HEK293T (cell line): ENCODE results near the gene SNAPC4.
A peak's percentile ranks its signal among the peaks of the same experiment; 100 is the strongest.

Experiments
- CTCF ChIA-PET: fragments of 350-600 bp; formaldehyde crosslinking; extraction: SDS; loops from one replicate; lab custom pipeline; 2021; ENCODE audit warnings: antibody characterized with exemption, inconsistent platforms; lab: Yijun Ruan, JAX
- POLR2A ChIA-PET: fragments of 350-600 bp; formaldehyde crosslinking; extraction: SDS; loops from one replicate; lab custom pipeline; 2020; ENCODE audit warnings: antibody characterized with exemption, inconsistent platforms; lab: Yijun Ruan, JAX
- DNase-seq: peaks from one replicate; pipeline ENCODE4 v3.0.0; 2012; ENCODE audit warnings: mixed read lengths; ENCODE audit errors: extremely low spot score
- ARNT ChIP-seq: fragments of 450-650 bp; IDR thresholded peaks from 2 replicates; pipeline ENCODE4 v1.6.1; 2017; ENCODE audit warnings: mild to moderate bottlenecking
- BHLHE40 ChIP-seq: fragments of 450-650 bp; IDR thresholded peaks from 2 replicates; pipeline ENCODE4 v1.6.1; 2016; ENCODE audit warnings: mild to moderate bottlenecking, moderate library complexity, borderline replicate concordance
- CTBP1 ChIP-seq: fragments of 450-650 bp; IDR thresholded peaks from 2 replicates; pipeline ENCODE4 v1.6.1; 2016; ENCODE audit warnings: borderline replicate concordance
- ELF4 ChIP-seq: fragments of 450-650 bp; IDR thresholded peaks from 2 replicates; pipeline ENCODE4 v1.6.1; 2017; ENCODE audit warnings: antibody characterized with exemption
- FOXA1 ChIP-seq: fragments of 450-650 bp; IDR thresholded peaks from 2 replicates; pipeline ENCODE4 v1.6.1; 2016; ENCODE audit warnings: mild to moderate bottlenecking
- FOXK2 ChIP-seq: fragments of 450-650 bp; IDR thresholded peaks from 2 replicates; pipeline ENCODE4 v1.6.1; 2016; ENCODE audit warnings: mild to moderate bottlenecking
- FOXM1 ChIP-seq: fragments of 450-650 bp; IDR thresholded peaks from 2 replicates; pipeline ENCODE4 v1.6.1; 2017; ENCODE audit warnings: mild to moderate bottlenecking, borderline replicate concordance
- HDGF ChIP-seq: fragments of 450-650 bp; IDR thresholded peaks from 2 replicates; pipeline ENCODE4 v1.6.1; 2017; ENCODE audit warnings: antibody characterized with exemption, borderline replicate concordance
- L3MBTL2 ChIP-seq: fragments of 450-650 bp; conservative IDR thresholded peaks from 2 replicates; pipeline ENCODE4 v1.6.1; 2016; ENCODE audit warnings: mild to moderate bottlenecking
- LEF1 ChIP-seq: fragments of 450-650 bp; IDR thresholded peaks from 2 replicates; pipeline ENCODE4 v1.6.1; 2017; ENCODE audit warnings: mild to moderate bottlenecking, borderline replicate concordance
- NFRKB ChIP-seq: fragments of 450-650 bp; IDR thresholded peaks from 2 replicates; pipeline ENCODE4 v1.6.1; 2016; ENCODE audit warnings: mild to moderate bottlenecking, moderate library complexity
- SP1 ChIP-seq: fragments of 450-650 bp; IDR thresholded peaks from 2 replicates; pipeline ENCODE4 v1.6.1; 2017
- SUZ12 ChIP-seq: fragments of 450-650 bp; IDR thresholded peaks from 2 replicates; pipeline ENCODE4 v1.6.1; 2016; ENCODE audit warnings: mild to moderate bottlenecking
- TARDBP ChIP-seq: fragments of 450-650 bp; IDR thresholded peaks from 2 replicates; pipeline ENCODE4 v1.6.1; 2016
- ZNF384 ChIP-seq: fragments of 450-650 bp; IDR thresholded peaks from 2 replicates; pipeline ENCODE4 v1.6.1; 2016
- TF ChIP-seq, protein P1 (sequence below): fragments of 450-650 bp; IDR thresholded peaks from 2 replicates; pipeline ENCODE4 v1.6.1; 2016

The SNAPC4 gene

DNA sequence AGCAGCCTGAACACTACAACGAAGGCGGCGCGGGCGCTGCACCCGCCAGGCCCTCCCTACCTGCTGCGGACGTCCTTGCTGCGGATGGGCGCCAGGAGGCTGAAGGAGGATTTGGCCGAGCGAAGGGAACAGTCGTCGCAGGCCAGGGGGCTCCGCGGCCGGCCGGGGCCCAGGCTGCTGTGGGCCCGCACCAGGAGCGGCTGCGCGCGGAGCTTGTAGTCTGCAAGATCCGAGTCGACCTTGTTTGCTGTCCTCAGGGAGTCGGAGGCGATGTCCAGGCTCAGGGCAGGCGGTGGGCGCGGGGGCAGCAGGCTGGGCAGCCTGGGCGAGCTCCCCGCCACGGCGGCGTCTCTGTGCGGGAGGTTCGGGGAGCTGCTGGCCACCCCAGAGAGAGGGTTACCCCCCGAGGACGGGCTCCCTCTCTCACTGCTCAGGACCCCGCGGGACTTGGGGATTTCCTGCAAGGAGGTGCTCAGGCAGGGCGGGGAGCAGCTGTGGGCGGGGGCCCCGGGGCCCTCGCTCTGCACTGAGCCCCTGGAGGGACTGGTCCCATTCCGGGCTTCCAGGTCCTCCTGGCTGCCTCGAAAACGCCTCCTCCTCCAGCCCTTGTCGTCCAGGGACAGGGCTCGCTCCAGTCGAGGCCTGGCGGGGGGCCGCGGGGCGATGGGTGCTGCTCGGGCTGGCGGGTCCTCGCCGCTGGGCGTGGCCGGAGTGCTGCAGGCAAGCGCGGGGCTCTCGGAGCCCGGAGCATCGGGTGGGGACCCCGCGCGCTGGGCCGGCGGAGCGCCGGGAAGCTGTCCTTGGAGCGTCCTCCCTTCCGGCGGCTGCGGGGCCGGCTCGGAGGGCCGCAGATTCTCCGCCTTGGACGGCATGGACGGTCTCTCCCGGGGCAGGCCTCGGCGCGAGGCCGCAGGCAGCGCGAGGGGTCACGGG lies 38.8 kb upstream of the SNAPC4 start:
- peak; percentile 46 for DNase-seq
- ChIA-PET POLR2A (no interaction called here), CTCF (no interaction called here)
- no peak for TF ChIP-seq FOXA1
- no peak for TF ChIP-seq L3MBTL2
- TF ChIP-seq CTBP1: no peak
- TF ChIP-seq, protein P1, sequence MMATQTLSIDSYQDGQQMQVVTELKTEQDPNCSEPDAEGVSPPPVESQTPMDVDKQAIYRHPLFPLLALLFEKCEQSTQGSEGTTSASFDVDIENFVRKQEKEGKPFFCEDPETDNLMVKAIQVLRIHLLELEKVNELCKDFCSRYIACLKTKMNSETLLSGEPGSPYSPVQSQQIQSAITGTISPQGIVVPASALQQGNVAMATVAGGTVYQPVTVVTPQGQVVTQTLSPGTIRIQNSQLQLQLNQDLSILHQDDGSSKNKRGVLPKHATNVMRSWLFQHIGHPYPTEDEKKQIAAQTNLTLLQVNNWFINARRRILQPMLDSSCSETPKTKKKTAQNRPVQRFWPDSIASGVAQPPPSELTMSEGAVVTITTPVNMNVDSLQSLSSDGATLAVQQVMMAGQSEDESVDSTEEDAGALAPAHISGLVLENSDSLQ: no peak
- TF ChIP-seq SUZ12: no peak
- TF ChIP-seq HDGF: no peak
- TF ChIP-seq FOXM1: no peak
- TF ChIP-seq NFRKB: no peak
- no peak for TF ChIP-seq ZNF384
- no peak for TF ChIP-seq TARDBP
- TF ChIP-seq LEF1: no peak
- no peak for TF ChIP-seq ELF4
- TF ChIP-seq SP1: no peak
- no peak for TF ChIP-seq FOXK2
- no peak for TF ChIP-seq ARNT
- TF ChIP-seq BHLHE40: no peak

DNA sequence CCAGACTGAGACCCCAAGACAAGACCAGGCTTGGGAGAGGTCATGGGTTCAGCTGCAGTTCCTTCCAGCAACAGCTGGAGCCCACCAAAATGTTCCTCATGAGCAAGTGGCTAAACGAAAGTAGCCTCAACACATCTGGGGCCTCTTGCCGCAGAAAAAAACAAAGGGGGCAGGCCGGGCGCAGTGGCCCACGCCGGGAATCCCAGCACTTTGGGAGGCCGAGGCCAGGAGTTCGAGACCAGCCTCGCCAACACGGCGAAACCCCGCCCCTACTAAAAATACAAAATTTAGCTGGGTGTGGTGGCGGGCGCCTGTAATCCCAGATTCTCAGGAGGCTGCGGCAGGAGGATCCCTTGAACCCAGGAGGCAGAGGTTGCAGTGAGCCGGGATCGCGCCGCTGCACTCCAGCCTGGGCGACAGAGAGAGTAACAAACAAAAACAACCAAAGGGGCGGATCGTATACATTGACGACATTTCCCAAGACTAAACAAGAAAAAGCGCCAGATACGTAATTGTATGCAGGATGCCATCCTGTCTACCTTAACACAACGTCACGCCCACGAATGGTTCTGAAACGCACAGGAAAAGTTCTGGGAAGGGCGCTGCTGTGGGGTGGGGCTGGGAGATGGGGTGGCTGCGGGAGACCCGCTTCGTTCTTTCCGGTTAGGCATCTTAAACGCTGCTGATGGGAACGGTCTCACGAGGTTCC lies 38.0 kb upstream of the SNAPC4 start:
- no peak for DNase-seq
- TF ChIP-seq BHLHE40 (no peak), FOXA1 (no peak), L3MBTL2 (no peak), ELF4 (no peak), TARDBP (no peak), ARNT (no peak), ZNF384 (no peak), FOXK2 (no peak), SUZ12 (no peak), FOXM1 (no peak), LEF1 (no peak), NFRKB (no peak), CTBP1 (no peak), SP1 (no peak), HDGF (no peak)
- TF ChIP-seq, protein P1: no peak
- ChIA-PET POLR2A (no interaction called here), CTCF (no interaction called here)

DNA sequence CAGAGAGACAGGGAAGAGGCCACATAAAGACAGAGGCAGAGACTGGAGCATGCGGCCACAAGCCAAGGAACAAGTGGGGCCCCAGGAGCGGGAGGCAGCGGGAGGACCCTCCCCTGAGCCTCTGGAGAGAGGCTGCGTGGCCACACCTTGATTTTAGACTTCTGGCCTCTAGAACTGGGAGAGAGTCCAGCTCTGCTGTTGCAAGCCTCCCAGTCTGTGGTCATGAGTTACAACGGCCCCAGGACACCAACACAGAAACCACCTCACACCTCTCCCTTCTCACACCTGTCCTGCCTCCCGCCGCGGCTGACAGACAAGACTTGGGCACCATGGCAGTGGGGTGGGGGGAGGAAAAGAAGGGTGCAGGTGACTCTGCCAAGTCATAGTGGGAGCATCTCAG lies 37.5 kb upstream of the SNAPC4 start:
- ChIA-PET CTCF (no interaction called here), POLR2A (no interaction called here)
- TF ChIP-seq HDGF (peak; percentile 53; the same call in 1 of the 2 replicates), FOXK2 (no peak), ARNT (no peak), TARDBP (no peak)
- DNase-seq: no peak

DNA sequence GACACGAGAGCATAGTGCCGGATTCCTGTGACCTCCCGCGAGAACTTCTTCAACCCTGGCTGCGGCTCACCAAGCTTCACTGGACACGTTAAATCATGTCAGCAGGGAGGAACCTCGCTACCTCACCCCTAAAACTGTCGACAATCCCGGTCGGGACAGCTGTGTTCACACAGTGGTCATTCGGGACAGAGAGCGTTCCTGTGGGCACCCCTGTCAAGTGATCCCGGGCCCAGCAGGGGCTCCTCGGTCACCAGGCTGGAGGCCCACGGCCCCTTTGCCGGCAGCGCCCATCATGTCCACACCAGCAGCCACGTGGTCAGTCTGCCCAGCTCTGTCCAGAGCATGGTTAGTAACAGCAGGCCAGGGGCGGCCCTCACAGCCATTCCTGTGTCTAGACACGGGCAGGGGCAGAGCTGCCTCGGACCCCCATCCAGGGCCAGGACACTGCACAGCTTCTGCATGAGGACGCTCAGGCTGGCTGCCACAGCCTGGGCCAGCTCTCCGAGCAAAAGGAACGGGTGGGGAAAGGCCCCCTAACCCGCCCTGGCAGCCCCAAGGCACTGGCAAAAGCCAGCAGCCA lies 36.2 kb upstream of the SNAPC4 start:
- TF ChIP-seq TARDBP (no peak), LEF1 (no peak), SUZ12 (no peak), FOXK2 (no peak), FOXA1 (no peak), HDGF (no peak), ELF4 (no peak)
- TF ChIP-seq, protein P1: no peak
- ChIA-PET CTCF (interaction anchor here (0.6 kb wide), 1 partner anchor 84 kb away, joined by 3 read pairs; no protein-coding TSS in a partner anchor), POLR2A (no interaction called here)
- DNase-seq: no peak

DNA sequence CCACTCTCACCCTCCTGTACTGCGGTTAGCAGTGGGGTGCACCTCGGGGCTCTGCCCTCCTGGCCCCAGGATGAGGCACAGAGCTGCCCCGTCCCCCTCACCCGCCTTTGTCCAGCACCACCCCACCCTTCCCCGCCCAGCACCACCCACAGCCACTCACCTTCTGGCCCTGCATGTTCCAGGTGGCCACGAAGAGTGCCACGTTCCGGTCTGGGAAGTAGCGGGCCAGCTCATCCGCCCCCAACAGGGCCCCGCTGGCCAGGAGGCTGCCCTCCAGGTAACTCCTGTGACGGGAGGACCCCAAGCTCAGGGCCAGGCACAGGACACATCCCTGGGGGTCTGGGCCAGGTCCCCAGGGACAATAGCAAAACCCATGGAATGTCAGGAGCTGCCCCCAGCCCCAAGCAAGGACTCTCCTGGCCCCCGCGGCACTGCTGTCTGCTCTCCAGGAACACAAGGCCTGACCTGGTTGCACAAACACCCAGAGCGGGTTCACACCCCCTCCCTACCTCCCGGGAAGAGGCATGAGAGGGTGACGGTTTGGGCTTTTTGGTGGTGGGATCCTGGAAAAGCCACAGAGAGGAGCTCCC lies 34.7 kb upstream of the SNAPC4 start:
- TF ChIP-seq FOXM1 (no peak), SP1 (no peak), CTBP1 (no peak), BHLHE40 (no peak), NFRKB (no peak), ZNF384 (no peak), FOXA1 (no peak), SUZ12 (no peak), ARNT (no peak), L3MBTL2 (no peak), ELF4 (no peak), TARDBP (no peak), HDGF (no peak), FOXK2 (no peak), LEF1 (no peak)
- TF ChIP-seq, protein P1: no peak
- ChIA-PET POLR2A (interaction anchor here (1.1 kb wide), 1 partner anchor 24 kb away, joined by 3 read pairs; the partner anchor contains the start of genes ENTR1 and PMPCA), CTCF (no interaction called here)
- no peak for DNase-seq
